Activated T-cell treated with anti-CD3 and anti-CD28 coated beads, Interleukin-2, amount 50 U/mL, for 4 hours (primary cell): ENCODE results near the gene ARHGAP8. TPM values are rescaled to one million over a fixed set of nuclear protein-coding genes. Genes with fewer than 3 reads are reported as not detected.

Source experiments
- ATAC-seq, 2 donors: fragments of 200-7000 bp; cut with Tn5 transposase; one replicate each; pipeline ENCODE4 v1.10.0; 2021
- DNase-seq: peaks from one replicate; pipeline ENCODE4 v3.0.0-alpha.2; 2020
- H3K27me3 Mint-ChIP-seq: one replicate; pipeline ENCODE4 v1.8.0; 2021; ENCODE audit warnings: low read depth, mixed read lengths
- H3K36me3 Mint-ChIP-seq: one replicate; pipeline ENCODE4 v1.8.0; 2022; ENCODE audit warnings: mixed read lengths; ENCODE audit not compliant: insufficient read depth
- H3K4me1 Mint-ChIP-seq: one replicate; pipeline ENCODE4 v1.8.0; 2021; ENCODE audit warnings: low read depth, mixed read lengths
- H3K4me3 Mint-ChIP-seq: one replicate; pipeline ENCODE4 v1.8.0; 2021; ENCODE audit warnings: mild to moderate bottlenecking, moderate library complexity, mixed read lengths
- H3K9me3 Mint-ChIP-seq: one replicate; pipeline ENCODE4 v1.8.0; 2021; ENCODE audit warnings: mixed read lengths
- total RNA-seq, 3 donors: library from RNA; stranded (reverse); gene quantifications; one replicate each; pipeline ENCODE4 v1.2.1, GENCODE V29; 2021

ARHGAP8 gene
- total RNA-seq, 3 donors from 2014 or later, result 0.53 to 2.0 (median 1.0) TPM

- H3K9me3 Mint-ChIP-seq, result no peaks in the 10 kb centered on the region
- H3K4me1 Mint-ChIP-seq, result peaks cover 4% of the 10 kb centered on the region
- H3K4me3 Mint-ChIP-seq, result no peak overlapping the region
- peaks cover 10% of the 10 kb centered on the region for H3K27me3 Mint-ChIP-seq
- H3K36me3 Mint-ChIP-seq, result no peaks in the 10 kb centered on the region
- DNase-seq, result no peak
- no peak for ATAC-seq
Measured at GRCh38 chr22:44805711-44806110, 53.3 kb downstream of the ARHGAP8 start.

- Mint-ChIP-seq H3K4me1 (peaks cover 4% of the 10 kb centered on the region), H3K9me3 (no peaks in the 10 kb centered on the region), H3K36me3 (no peaks in the 10 kb centered on the region), H3K27me3 (peaks cover 14% of the 10 kb centered on the region), H3K4me3 (no peak overlapping the region)
- ATAC-seq (no peak), DNase-seq (no peak)
Measured at GRCh38 chr22:44807232-44807631, 54.9 kb downstream of the ARHGAP8 start.

GRCh38 chr22:44807915-44808690, 55.7 kb downstream of the ARHGAP8 start:
- Mint-ChIP-seq H3K36me3 (no peaks in the 10 kb centered on the region), H3K27me3 (peaks cover 17% of the 10 kb centered on the region), H3K4me1 (peaks cover 4% of the 10 kb centered on the region), H3K4me3 (no peak overlapping the region), H3K9me3 (no peaks in the 10 kb centered on the region)
- DNase-seq (no peak), ATAC-seq (no peak)

- no peaks in the 10 kb centered on the region for H3K9me3 Mint-ChIP-seq
- ATAC-seq (no peak), DNase-seq (no peak)
- no peak overlapping the region for H3K4me3 Mint-ChIP-seq
- H3K27me3 Mint-ChIP-seq, result peaks cover 14% of the 10 kb centered on the region
- peaks cover 4% of the 10 kb centered on the region for H3K4me1 Mint-ChIP-seq
- H3K36me3 Mint-ChIP-seq, result no peaks in the 10 kb centered on the region
Measured at GRCh38 chr22:44809456-44809855, 57.1 kb downstream of the ARHGAP8 start.

- peaks cover 4% of the 10 kb centered on the region for H3K4me1 Mint-ChIP-seq
- DNase-seq (no peak), ATAC-seq (no peak)
- H3K4me3 Mint-ChIP-seq, result no peak overlapping the region
- H3K36me3 Mint-ChIP-seq, result no peaks in the 10 kb centered on the region
- peaks cover 10% of the 10 kb centered on the region for H3K27me3 Mint-ChIP-seq
- no peaks in the 10 kb centered on the region for H3K9me3 Mint-ChIP-seq
Measured at GRCh38 chr22:44811141-44811540, 58.8 kb downstream of the ARHGAP8 start.

GRCh38 chr22:44813416-44813815, 61.0 kb downstream of the ARHGAP8 start:
- Mint-ChIP-seq H3K4me1 (peaks cover under 1% of the 10 kb centered on the region), H3K9me3 (no peaks in the 10 kb centered on the region), H3K36me3 (no peaks in the 10 kb centered on the region), H3K27me3 (peaks cover 7% of the 10 kb centered on the region), H3K4me3 (no peak overlapping the region)
- ATAC-seq, result no peak
- no peak for DNase-seq

- ATAC-seq (no peak), DNase-seq (no peak)
- Mint-ChIP-seq H3K4me1 (no peaks in the 10 kb centered on the region), H3K9me3 (no peaks in the 10 kb centered on the region), H3K27me3 (peaks cover 7% of the 10 kb centered on the region), H3K4me3 (no peak overlapping the region), H3K36me3 (no peaks in the 10 kb centered on the region)
Measured at GRCh38 chr22:44814266-44815098, 62.1 kb downstream of the ARHGAP8 start.

- ATAC-seq (no peak), DNase-seq (no peak)
- Mint-ChIP-seq H3K9me3 (no peaks in the 10 kb centered on the region), H3K36me3 (no peaks in the 10 kb centered on the region), H3K4me3 (no peak overlapping the region), H3K27me3 (peaks cover 7% of the 10 kb centered on the region), H3K4me1 (no peaks in the 10 kb centered on the region)
Measured at GRCh38 chr22:44815099-44816070, 63.0 kb downstream of the ARHGAP8 start.

- Mint-ChIP-seq H3K4me3 (no peak overlapping the region), H3K4me1 (peaks cover 2% of the 10 kb centered on the region), H3K36me3 (no peaks in the 10 kb centered on the region), H3K27me3 (peaks cover 11% of the 10 kb centered on the region), H3K9me3 (no peaks in the 10 kb centered on the region)
- DNase-seq, result no peak
- no peak for ATAC-seq
Measured at GRCh38 chr22:44816141-44816540, 63.8 kb downstream of the ARHGAP8 start.

GRCh38 chr22:44818727-44819126, 66.4 kb downstream of the ARHGAP8 start:
- ATAC-seq, result no peak
- DNase-seq, result no peak

GRCh38 chr22:44819966-44820631, 67.7 kb downstream of the ARHGAP8 start:
- H3K36me3 Mint-ChIP-seq, result no peaks in the 10 kb centered on the region
- no peaks in the 10 kb centered on the region for H3K9me3 Mint-ChIP-seq
- no peak overlapping the region for H3K4me3 Mint-ChIP-seq
- H3K4me1 Mint-ChIP-seq, result peaks cover 2% of the 10 kb centered on the region
- no peak for DNase-seq
- H3K27me3 Mint-ChIP-seq, result peaks cover 7% of the 10 kb centered on the region
- no peak for ATAC-seq

More at GRCh38 chr22:44818727-44819126, 66.4 kb downstream of the ARHGAP8 start:
- no peaks in the 10 kb centered on the region for H3K36me3 Mint-ChIP-seq
- H3K4me1 Mint-ChIP-seq, result peaks cover 2% of the 10 kb centered on the region
- peaks cover 7% of the 10 kb centered on the region for H3K27me3 Mint-ChIP-seq
- H3K4me3 Mint-ChIP-seq, result no peak overlapping the region
- H3K9me3 Mint-ChIP-seq, result no peaks in the 10 kb centered on the region

GRCh38 chr22:44821741-44822475, 69.5 kb downstream of the ARHGAP8 start:
- Mint-ChIP-seq H3K4me3 (no peak overlapping the region), H3K36me3 (no peaks in the 10 kb centered on the region), H3K9me3 (no peaks in the 10 kb centered on the region), H3K27me3 (peaks cover 11% of the 10 kb centered on the region), H3K4me1 (peaks cover 2% of the 10 kb centered on the region)
- no peak for DNase-seq
- ATAC-seq, result no peak

- DNase-seq, result no peak
- Mint-ChIP-seq H3K4me3 (no peak overlapping the region), H3K4me1 (peaks cover 2% of the 10 kb centered on the region), H3K9me3 (no peaks in the 10 kb centered on the region), H3K27me3 (peaks cover 15% of the 10 kb centered on the region), H3K36me3 (no peaks in the 10 kb centered on the region)
- no peak for ATAC-seq
Measured at GRCh38 chr22:44822534-44822933, 70.2 kb downstream of the ARHGAP8 start.
